ENCODE measurements around the gene DIP2C. TPM values are rescaled to one million over a fixed set of nuclear protein-coding genes. Genes with fewer than 3 reads are reported as not detected.
"Not testable (repeated sequence)": the region's sequence is repeated elsewhere in the genome, so short reads cannot be mapped to it uniquely, and the experiment has no call there.

The DIP2C gene
- total RNA-seq, 1 experiment from 2014 or later, result 11.0 TPM

GRCh38 chr10:703118-703517, 13.7 kb upstream of the DIP2C start:
- ATAC-seq (no peak), DNase-seq (ENCODE audit: low spot score) (no peak)
- peaks cover 6% of the 10 kb centered on the region for H3K27me3 Mint-ChIP-seq (ENCODE audit: low read depth)
- peaks cover 11% of the 10 kb centered on the region for H3K9me3 Mint-ChIP-seq
- H3K4me1 Mint-ChIP-seq, result no peaks in the 10 kb centered on the region
- no peak overlapping the region for H3K27ac Mint-ChIP-seq
- no peak for TF ChIP-seq NR1H2 (CRISPR knock-in tag; IDR thresholded peaks at IDR 0.05)
- TF ChIP-seq NR3C1 (CRISPR knock-in tag; conservative IDR thresholded peaks at IDR 0.05; ENCODE audit: low read depth), result no peak
- no peak for TF ChIP-seq ZNF425 (CRISPR knock-in tag; conservative IDR thresholded peaks at IDR 0.05)
- TF ChIP-seq ZBTB21 (CRISPR knock-in tag; IDR thresholded peaks at IDR 0.05; ENCODE audit: borderline replicate concordance), result no peak
- no peak for TF ChIP-seq AR (CRISPR knock-in tag; IDR thresholded peaks at IDR 0.05)
- TF ChIP-seq PRRX2 (CRISPR knock-in tag; IDR thresholded peaks at IDR 0.05), result no peak
- no peak for TF ChIP-seq ZNF121 (CRISPR knock-in tag; IDR thresholded peaks at IDR 0.05)
- TF ChIP-seq TP53 (CRISPR knock-in tag; IDR thresholded peaks at IDR 0.05), result no peak
- no peak for TF ChIP-seq PRDM15 (CRISPR knock-in tag; IDR thresholded peaks at IDR 0.05)
- no peak for TF ChIP-seq AFF4 (CRISPR knock-in tag; IDR thresholded peaks at IDR 0.05; ENCODE audit: borderline replicate concordance)
- no peak for TF ChIP-seq TEAD1 (CRISPR knock-in tag; IDR thresholded peaks at IDR 0.05)
- no peak for TF ChIP-seq ZNF423 (CRISPR knock-in tag; IDR thresholded peaks at IDR 0.05)
- TF ChIP-seq NFYB (CRISPR knock-in tag; conservative IDR thresholded peaks at IDR 0.05; ENCODE audit: low read depth), result no peak
- no peak for TF ChIP-seq MLX (CRISPR knock-in tag; IDR thresholded peaks at IDR 0.05)
- no peak for TF ChIP-seq ZMAT4 (CRISPR knock-in tag; IDR thresholded peaks at IDR 0.05)
- no peak for TF ChIP-seq GABPB1 (CRISPR knock-in tag; IDR thresholded peaks at IDR 0.05)
- TF ChIP-seq ZNF219 (CRISPR knock-in tag; IDR thresholded peaks at IDR 0.05; ENCODE audit: borderline replicate concordance), result no peak
- TF ChIP-seq ERG (CRISPR knock-in tag; IDR thresholded peaks at IDR 0.05), result no peak
- H3K36me3 Mint-ChIP-seq, result no peaks in the 10 kb centered on the region
- H3K4me3 Mint-ChIP-seq, result no peak overlapping the region
- CTCF ChIA-PET, result no interaction called here
- POLR2A ChIA-PET, result no interaction called here

- CTCF ChIA-PET, result interaction anchor here (0.6 kb wide), 1 partner anchor 85 kb away, joined by 3 read pairs; no protein-coding TSS in a partner anchor
- DNase-seq (ENCODE audit: low spot score); H3K36me3 Mint-ChIP-seq; H3K4me1 Mint-ChIP-seq; H3K27me3 Mint-ChIP-seq (ENCODE audit: low read depth); ATAC-seq; H3K4me3 Mint-ChIP-seq; H3K27ac Mint-ChIP-seq; POLR2A ChIA-PET: not testable (repeated sequence)
- H3K9me3 Mint-ChIP-seq, result peaks cover 11% of the 10 kb centered on the region
Observed at GRCh38 chr10:700183-700582, 10.7 kb upstream of the DIP2C start.

All from WTC11 (cell line).